GM19043 (cell line): ENCODE measurements around the gene PLCB4.

Experiments
- ATAC-seq: cut with Tn5 transposase; IDR thresholded peaks from one replicate; pipeline ENCODE4 v1.9.1; 2021; ENCODE audit warnings: low read depth; ENCODE audit not compliant: unreplicated experiment

Gene PLCB4

DNA sequence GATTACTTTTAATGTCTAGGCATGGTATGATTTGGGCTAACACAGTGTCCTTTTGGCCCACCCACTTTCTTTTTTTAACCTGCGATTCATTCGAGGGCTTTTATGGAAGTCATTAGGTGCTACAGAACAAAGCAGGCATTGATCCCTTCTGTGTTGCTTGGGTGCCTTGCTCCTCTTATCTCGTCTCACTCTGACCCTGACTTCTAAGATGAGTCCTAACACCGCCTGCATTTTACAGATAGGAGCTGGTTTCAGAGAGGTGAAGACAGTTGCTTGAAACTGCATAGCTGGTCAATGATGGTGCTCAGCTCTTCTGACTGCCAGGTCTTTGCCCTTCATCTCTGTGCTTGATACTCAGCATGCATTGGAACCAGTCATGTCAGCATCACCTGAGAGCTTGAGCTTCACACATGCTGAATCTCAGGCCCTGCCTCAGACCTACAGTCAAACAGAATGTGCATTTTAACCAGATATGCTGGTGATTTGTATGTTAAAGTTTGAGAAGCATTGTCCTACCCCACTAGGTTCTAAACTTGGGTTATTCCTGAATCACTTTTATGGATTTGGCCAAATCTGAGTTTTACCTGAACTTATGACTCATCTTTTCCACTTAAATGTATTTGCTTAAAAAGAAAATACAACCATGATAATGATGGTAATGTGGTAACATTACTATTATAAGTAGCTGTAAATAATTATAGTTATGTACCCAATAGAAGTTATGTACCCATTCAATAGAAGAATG, 142.3 kb downstream of the PLCB4 start:
- no peak for ATAC-seq

- no peak for ATAC-seq
Observed at GRCh38 chr20:9212735-9213134, 143.8 kb downstream of the PLCB4 start.

DNA sequence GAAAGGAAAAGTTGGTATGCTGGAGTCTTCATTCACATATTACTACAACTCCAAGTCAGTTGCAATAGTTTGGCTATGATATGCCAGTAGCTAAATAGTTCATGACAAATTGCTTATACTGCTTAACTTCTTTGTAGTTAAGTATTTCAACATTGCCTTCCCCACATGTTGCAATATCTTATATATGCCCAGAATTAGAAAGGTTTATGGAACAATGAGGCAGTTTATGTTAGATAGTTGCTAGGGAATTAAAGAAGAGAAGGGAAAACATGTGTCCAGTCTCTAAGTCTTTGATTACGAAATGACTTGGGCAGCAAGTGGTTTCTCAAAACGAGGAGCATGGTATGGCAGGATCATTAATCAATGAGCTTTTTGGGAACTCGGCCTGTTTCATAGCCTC, 145.8 kb downstream of the PLCB4 start:
- no peak for ATAC-seq

GRCh38 chr20:9215539-9215938, 146.7 kb downstream of the PLCB4 start:
- no peak for ATAC-seq

- ATAC-seq: no peak
Observed at GRCh38 chr20:9218531-9218961, 149.7 kb downstream of the PLCB4 start.

GRCh38 chr20:9220874-9221547, 152.1 kb downstream of the PLCB4 start:
- no peak for ATAC-seq

GRCh38 chr20:9223296-9223695, 154.4 kb downstream of the PLCB4 start:
- ATAC-seq: no peak

- no peak for ATAC-seq
Observed at GRCh38 chr20:9225879-9226278, 157.0 kb downstream of the PLCB4 start.

GRCh38 chr20:9227896-9228615, 159.2 kb downstream of the PLCB4 start:
- no peak for ATAC-seq

- ATAC-seq: no peak
Observed at GRCh38 chr20:9228774-9229450, 160.0 kb downstream of the PLCB4 start.

DNA sequence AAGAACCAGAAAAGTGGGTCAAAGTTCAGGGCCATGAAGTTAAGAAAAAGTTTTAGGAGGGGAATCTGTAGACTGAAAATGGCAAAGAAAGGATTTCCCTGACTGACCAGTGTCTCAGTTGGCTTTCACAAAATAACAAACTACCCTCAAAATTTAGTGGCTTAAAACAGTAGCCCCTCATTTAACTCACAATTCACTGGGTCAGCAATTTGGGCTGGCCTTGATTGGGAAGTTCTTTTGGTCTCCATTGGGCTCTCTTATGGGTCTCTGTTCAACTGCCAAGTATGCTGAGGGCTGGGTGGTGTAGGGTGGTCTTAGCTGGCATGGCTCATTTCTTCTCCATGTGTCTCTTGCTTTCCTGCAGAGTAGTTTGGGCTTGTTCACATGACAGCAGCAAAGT, 161.5 kb downstream of the PLCB4 start:
- ATAC-seq: no peak

GRCh38 chr20:9233804-9234203, 164.9 kb downstream of the PLCB4 start:
- no peak for ATAC-seq

DNA sequence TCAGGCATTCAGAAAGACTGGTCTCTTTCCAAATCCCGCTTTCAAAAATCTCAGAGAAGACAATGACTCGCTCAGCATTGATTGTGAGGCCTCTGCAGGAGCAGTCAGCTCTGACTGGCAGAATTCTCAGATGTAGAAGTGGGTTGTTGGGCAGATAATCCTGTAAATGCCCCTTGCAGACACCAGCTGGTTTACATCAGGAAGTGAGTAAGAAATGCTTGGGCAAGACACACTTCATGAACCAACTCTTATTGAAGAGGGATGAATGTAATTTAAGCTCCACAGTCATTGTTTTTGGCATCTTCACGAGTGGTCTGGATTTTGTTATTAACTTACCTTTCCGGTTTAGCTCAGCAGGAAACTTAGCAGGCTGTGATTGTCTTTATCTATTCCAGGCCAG, 166.6 kb downstream of the PLCB4 start:
- no peak for ATAC-seq

GRCh38 chr20:9236458-9236857, 167.6 kb downstream of the PLCB4 start:
- ATAC-seq: no peak

DNA sequence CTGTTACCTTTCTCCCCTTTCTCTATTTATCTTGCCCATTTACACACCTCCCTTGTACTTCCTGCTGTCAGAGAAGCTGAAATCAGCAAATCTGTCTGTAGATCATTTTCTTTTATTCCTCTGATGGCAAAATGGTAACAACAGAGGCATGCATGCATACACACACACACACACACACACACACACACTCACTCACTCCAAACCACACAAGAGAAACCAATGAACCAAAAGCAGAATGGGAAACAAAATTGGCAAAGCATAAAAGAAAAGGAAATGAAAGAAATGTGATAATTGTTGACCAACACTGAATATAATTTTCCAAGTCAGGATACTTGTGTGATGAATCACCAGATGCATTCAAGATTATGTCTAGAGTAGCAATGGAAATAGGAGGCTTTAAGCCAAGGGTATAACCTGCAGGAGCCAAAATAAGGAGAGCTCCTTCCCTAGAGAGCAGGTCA, 172.4 kb downstream of the PLCB4 start:
- ATAC-seq: no peak

GRCh38 chr20:9241721-9242427, 173.0 kb downstream of the PLCB4 start:
- no peak for ATAC-seq

GRCh38 chr20:9243986-9244385, 175.1 kb downstream of the PLCB4 start:
- ATAC-seq: no peak

DNA sequence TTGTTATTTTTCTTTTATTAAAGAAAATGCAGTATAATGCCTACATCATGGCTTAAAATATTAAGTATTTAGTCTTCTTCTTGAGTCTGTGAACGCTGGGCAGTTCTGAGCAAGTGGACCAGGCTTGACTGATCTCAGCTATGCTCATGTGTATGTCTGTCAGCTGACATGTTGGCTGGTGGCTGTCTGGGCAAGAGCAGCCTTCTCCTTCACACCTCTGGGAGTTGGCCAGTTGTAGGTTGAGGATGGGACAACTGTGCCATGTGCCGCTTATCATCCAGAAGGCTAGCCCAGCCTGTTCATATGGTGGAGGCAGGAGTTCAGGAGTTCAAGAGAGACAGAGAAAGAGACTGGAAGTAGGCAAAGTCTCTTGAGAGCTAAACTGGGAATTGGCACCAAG, 175.9 kb downstream of the PLCB4 start:
- no peak for ATAC-seq

GRCh38 chr20:9246731-9247130, 177.8 kb downstream of the PLCB4 start:
- ATAC-seq: no peak

DNA sequence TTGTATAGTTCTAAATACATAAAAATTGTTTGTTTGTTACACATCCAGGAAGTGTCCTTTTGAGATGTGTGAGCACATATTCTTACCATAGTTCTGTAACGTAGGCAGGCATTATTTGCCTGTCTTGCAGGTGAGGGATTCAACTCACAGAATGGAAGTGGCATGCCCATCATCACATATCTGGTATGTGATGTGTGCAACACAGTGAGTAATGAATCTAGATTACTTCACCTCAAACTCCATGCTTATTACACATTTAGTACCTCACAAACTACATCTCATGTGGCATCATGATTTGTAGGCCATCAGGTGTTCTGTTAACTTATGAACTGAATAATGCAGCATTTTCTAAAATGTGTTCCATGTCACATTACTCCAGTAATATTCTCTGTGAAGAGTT, 181.6 kb downstream of the PLCB4 start:
- no peak for ATAC-seq
